ENCODE measurements around the gene SYT5.

DNA sequence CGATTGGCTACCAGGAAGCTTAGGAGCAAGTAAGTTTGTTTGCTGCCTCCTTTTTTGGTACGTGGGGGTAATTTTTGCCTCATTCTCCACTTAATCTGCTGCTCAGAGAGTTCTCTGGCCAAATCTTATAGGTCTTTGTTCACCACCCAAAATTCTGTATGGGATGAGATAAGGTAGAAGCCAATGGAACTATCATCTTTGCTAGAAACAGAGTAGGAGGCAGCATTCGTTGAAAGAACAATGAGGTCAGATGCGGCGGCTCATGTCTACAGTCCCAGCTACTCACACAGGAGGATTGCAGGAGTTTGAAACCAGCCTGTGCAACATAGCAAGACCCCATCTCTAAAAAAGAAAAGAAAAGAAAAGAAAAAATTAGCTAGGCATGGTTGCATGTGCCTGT lies 8.6 kb downstream of the SYT5 start:
- TF ChIP-seq, protein P1, sequence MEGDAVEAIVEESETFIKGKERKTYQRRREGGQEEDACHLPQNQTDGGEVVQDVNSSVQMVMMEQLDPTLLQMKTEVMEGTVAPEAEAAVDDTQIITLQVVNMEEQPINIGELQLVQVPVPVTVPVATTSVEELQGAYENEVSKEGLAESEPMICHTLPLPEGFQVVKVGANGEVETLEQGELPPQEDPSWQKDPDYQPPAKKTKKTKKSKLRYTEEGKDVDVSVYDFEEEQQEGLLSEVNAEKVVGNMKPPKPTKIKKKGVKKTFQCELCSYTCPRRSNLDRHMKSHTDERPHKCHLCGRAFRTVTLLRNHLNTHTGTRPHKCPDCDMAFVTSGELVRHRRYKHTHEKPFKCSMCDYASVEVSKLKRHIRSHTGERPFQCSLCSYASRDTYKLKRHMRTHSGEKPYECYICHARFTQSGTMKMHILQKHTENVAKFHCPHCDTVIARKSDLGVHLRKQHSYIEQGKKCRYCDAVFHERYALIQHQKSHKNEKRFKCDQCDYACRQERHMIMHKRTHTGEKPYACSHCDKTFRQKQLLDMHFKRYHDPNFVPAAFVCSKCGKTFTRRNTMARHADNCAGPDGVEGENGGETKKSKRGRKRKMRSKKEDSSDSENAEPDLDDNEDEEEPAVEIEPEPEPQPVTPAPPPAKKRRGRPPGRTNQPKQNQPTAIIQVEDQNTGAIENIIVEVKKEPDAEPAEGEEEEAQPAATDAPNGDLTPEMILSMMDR (conservative IDR thresholded peaks at IDR 0.05 in 1 of 2, IDR thresholded peaks at IDR 0.05 in 1 of 2; ENCODE audit: extremely low read depth in 1 of 2, insufficient read depth in 1 of 2, low read depth in 1 of 2, low read length in 2 of 2) = no peak
- TF ChIP-seq EZH2 (IDR thresholded peaks at IDR 0.05; ENCODE audit: borderline replicate concordance, low read length) = no peak

Data from mammary epithelial cell (primary cell).